LNCAP (cell line): ENCODE results near the gene LRIG1.

Source experiments
- CTCF ChIP-seq: fragments of 450-650 bp; IDR thresholded peaks from 2 replicates; pipeline ENCODE4 v1.5.1; 2017; ENCODE audit warnings: mild to moderate bottlenecking

The LRIG1 gene

GRCh38 chr3:66442254-66443117 lies 58.3 kb downstream of the LRIG1 start:
- TF ChIP-seq CTCF, result no peak

GRCh38 chr3:66441692-66442091 lies 59.1 kb downstream of the LRIG1 start:
- TF ChIP-seq CTCF, result no peak

- TF ChIP-seq CTCF, result no peak
These were observed 59.7 kb downstream of the LRIG1 start for GRCh38 chr3:66441129-66441528.

- TF ChIP-seq CTCF, result no peak
These were observed 61.0 kb downstream of the LRIG1 start for GRCh38 chr3:66439666-66440344.

- TF ChIP-seq CTCF, result no peak
These were observed 62.8 kb downstream of the LRIG1 start for GRCh38 chr3:66438046-66438445.

- TF ChIP-seq CTCF, result no peak
These were observed 63.4 kb downstream of the LRIG1 start for GRCh38 chr3:66437341-66437929.

GRCh38 chr3:66435989-66436388 lies 64.8 kb downstream of the LRIG1 start:
- no peak for TF ChIP-seq CTCF
